ENCODE measurements around the gene TPBG. TPM values are rescaled to one million over a fixed set of nuclear protein-coding genes. Genes with fewer than 3 reads are reported as not detected.

TPBG gene
- total RNA-seq, 1 donor from 2014 or later = 2.6 TPM

DNA sequence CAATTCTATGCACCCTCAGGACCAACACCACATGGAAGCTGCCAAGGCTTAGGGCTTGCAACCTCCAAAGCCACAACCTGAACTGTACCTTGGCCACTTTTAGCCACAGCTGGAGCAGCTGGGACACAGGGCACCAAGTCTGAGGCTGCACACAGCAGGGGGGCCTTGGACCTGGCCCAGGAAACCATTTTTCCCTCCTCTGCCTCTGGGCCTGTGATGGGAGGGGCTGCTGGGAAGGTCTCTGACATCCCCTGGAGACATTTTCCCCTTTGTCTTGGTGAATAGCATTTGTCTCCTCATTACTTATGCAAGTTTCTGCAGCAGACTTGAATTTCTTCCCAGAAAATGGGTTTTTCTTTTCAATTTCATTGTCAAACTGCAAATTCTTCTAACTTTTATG, 13.0 kb downstream of the TPBG start:
- H3K27me3 ChIP-seq (ENCODE audit: low read depth) = no peaks in the 10 kb centered on the region
- no peaks in the 10 kb centered on the region for H3K36me3 ChIP-seq
- no peaks in the 10 kb centered on the region for H3K4me1 ChIP-seq
- no peak overlapping the region for H3K4me3 ChIP-seq
- no peaks in the 10 kb centered on the region for H3K9me3 ChIP-seq (replicated peaks)
- intact Hi-C loops (cut with micrococcal nuclease) = no loop called here
- no peak overlapping the region for H3K27ac ChIP-seq (replicated peaks)
- TF ChIP-seq, protein P1, sequence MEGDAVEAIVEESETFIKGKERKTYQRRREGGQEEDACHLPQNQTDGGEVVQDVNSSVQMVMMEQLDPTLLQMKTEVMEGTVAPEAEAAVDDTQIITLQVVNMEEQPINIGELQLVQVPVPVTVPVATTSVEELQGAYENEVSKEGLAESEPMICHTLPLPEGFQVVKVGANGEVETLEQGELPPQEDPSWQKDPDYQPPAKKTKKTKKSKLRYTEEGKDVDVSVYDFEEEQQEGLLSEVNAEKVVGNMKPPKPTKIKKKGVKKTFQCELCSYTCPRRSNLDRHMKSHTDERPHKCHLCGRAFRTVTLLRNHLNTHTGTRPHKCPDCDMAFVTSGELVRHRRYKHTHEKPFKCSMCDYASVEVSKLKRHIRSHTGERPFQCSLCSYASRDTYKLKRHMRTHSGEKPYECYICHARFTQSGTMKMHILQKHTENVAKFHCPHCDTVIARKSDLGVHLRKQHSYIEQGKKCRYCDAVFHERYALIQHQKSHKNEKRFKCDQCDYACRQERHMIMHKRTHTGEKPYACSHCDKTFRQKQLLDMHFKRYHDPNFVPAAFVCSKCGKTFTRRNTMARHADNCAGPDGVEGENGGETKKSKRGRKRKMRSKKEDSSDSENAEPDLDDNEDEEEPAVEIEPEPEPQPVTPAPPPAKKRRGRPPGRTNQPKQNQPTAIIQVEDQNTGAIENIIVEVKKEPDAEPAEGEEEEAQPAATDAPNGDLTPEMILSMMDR (IDR thresholded peaks at IDR 0.05; ENCODE audit: borderline replicate concordance) = no peak
- no peak for DNase-seq

DNA sequence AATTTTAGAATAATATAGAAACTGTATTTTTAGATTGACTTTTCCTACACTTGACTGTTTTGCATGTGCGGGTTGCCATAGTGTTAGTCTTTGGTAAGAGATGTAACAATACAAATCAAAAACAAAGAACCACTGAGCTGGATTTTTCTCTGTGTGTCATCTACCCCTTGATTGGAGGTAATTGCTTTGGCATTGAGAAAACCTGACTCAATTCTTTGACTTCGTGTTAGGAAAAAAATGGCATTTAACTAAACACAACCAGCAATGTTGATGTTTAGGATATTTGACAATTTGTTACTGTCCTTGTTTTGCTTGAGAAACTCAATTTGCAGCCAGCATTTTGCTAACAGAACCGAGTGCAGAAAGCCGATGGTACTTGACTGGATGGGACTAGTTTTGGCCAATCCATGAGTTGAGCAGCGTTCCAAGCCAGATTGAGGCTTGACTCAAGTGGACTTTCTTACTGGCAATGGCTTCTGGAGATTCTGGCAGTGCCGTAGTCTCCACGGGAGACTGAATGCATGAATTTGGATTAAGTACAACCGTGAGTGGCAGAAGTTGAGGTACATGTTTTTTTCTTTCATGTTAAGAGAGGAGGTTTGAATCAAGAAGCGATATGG, 17.1 kb downstream of the TPBG start:
- TF ChIP-seq, protein P1 (IDR thresholded peaks at IDR 0.05; ENCODE audit: borderline replicate concordance) = no peak
- Histone ChIP-seq H3K4me1 (no peaks in the 10 kb centered on the region), H3K27ac (replicated peaks) (no peak overlapping the region), H3K36me3 (no peaks in the 10 kb centered on the region), H3K4me3 (no peak overlapping the region), H3K9me3 (replicated peaks) (no peaks in the 10 kb centered on the region), H3K27me3 (ENCODE audit: low read depth) (no peaks in the 10 kb centered on the region)
- intact Hi-C loops (cut with micrococcal nuclease) = no loop called here
- no peak for DNase-seq

DNA sequence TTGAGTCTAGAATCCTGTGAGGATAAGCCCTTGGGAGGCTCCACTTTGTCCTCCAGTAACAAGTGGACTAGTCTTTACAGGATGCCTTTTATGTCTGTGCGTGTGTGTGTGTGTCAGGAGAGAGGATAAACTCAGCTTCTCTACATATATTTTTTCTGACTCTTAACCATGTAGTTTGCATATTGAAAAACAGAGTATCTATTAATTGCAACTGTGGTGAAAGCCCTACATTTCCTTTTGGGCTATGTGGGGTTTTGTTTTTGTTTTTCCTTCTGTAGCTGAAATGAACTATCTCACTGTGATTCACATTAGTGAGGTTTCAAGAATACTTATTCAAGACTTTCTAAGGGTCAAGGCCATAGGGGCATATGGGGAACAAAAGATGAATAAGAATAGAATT, 17.7 kb downstream of the TPBG start:
- Histone ChIP-seq H3K4me1 (no peaks in the 10 kb centered on the region), H3K27ac (replicated peaks) (no peak overlapping the region)

DNA sequence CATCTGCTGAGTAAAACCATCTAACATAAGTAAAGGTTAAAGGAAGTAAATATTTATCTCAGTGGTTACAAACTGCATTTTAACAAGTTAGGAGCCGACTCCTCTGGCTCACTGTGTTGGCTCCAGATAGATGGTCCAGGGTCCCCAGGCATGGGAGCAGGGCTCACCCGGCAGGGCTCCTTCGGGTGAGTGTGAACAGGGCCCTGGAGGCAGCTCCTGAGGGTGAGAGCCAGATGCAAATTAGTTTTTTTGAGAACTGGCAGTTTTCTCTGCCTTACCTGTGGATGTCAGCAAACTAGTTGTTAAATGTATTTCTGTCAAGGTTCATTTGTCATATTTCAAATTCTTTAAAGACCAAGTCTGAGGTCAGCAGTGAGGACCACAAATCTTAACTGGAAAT, 21.5 kb downstream of the TPBG start:
- Histone ChIP-seq H3K36me3 (no peaks in the 10 kb centered on the region), H3K4me1 (no peaks in the 10 kb centered on the region), H3K27me3 (ENCODE audit: low read depth) (no peaks in the 10 kb centered on the region), H3K27ac (replicated peaks) (no peak overlapping the region), H3K4me3 (no peak overlapping the region), H3K9me3 (replicated peaks) (no peaks in the 10 kb centered on the region)
- intact Hi-C loops (cut with micrococcal nuclease) = no loop called here
- TF ChIP-seq, protein P1 (IDR thresholded peaks at IDR 0.05; ENCODE audit: borderline replicate concordance) = no peak
- DNase-seq = no peak

More for the DNA sequence above, 17.7 kb downstream of the TPBG start:
- intact Hi-C loops (cut with micrococcal nuclease) = no loop called here
- H3K27me3 ChIP-seq (ENCODE audit: low read depth) = no peaks in the 10 kb centered on the region
- no peak overlapping the region for H3K4me3 ChIP-seq
- no peaks in the 10 kb centered on the region for H3K36me3 ChIP-seq
- DNase-seq = no peak
- TF ChIP-seq, protein P1 (IDR thresholded peaks at IDR 0.05; ENCODE audit: borderline replicate concordance) = no peak
- no peaks in the 10 kb centered on the region for H3K9me3 ChIP-seq (replicated peaks)

DNA sequence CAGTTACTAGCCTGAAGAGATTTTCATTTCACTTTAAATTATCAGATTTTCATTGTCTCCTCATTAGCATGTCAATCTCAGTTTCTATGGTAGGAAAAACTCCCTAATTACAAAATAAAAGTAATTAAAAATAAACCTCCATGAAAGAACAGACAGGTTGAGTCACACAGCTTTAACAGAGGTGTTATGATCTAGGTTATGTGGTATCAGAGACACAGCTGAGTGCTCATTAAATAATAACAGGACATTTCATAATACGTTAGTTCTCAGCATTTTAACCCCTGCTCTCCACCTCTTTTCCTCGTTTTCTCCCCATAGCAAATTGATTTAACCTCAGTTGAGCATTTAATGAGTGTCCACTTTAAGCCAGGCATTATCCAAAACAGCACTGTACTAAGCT, 21.9 kb downstream of the TPBG start:
- H3K9me3 ChIP-seq (replicated peaks) = no peaks in the 10 kb centered on the region
- H3K4me3 ChIP-seq = no peak overlapping the region
- intact Hi-C loops (cut with micrococcal nuclease) = no loop called here
- no peaks in the 10 kb centered on the region for H3K36me3 ChIP-seq
- H3K4me1 ChIP-seq = no peaks in the 10 kb centered on the region
- TF ChIP-seq, protein P1 (IDR thresholded peaks at IDR 0.05; ENCODE audit: borderline replicate concordance) = no peak
- no peaks in the 10 kb centered on the region for H3K27me3 ChIP-seq (ENCODE audit: low read depth)
- H3K27ac ChIP-seq (replicated peaks) = no peak overlapping the region
- DNase-seq = no peak
